ENCODE results near the gene GBF1.
"Not testable (repeated sequence)": the region's sequence is repeated elsewhere in the genome, so short reads cannot be mapped to it uniquely, and the experiment has no call there.

Gene GBF1

GRCh38 chr10:102245082-102245931 is at the start of gene GBF1:
Gene GBF1, plus strand, starts transcription at chr10:102245532. Its CDS starts 13,407 bp downstream, at chr10:102258939.
- peak; percentile 100 for DNase-seq (ENCODE audit: low read depth)

GRCh38 chr10:102196893-102197292 is 48.4 kb upstream of the GBF1 start:
- DNase-seq (ENCODE audit: low read depth): no peak

GRCh38 chr10:102198027-102198426 is 47.3 kb upstream of the GBF1 start:
- no peak for DNase-seq (ENCODE audit: low read depth)

DNA sequence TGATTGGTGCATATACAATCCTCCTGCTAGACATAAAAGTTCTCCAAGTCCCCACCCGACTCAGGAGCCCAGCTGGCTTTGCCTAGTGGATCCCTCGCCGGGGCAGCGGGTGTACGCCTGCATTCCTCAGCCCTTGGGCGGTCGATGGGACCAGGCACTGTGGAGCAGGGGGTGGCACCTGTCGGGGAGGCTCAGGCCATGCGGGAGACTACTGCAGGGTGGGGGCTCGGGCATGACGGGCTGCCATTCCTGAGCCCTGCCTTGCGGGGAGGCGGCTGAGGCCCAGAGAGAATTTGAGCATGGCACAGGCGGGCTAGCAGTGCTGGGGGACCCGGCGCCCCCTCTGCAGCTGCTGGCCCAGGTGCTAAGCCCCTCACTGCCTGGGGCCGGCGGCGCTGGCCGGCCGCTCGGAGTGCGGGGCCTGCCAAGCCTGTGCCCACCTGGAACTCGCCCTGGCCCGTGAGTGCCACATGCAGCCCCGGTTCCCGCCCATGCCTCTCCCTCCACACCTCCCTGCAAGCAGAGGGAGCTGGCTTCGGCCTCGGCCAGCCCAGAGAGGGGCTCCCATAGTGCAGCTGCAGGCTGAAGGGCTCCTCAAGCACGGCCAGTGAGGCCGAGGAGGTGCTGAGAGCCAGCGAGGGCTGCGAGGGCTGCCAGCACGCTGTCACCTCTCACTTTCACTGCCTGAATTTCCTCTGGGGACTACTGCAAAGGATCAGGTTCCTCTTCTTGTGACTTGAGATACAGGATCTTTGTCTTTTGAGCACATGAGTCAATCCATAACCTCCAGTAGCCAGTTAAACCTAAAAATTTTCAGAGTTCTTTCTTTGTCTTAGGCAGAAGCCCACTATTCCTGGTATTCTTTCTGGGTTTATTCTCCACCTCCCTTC is 44.3 kb upstream of the GBF1 start:
- DNase-seq (ENCODE audit: low read depth): no peak

DNA sequence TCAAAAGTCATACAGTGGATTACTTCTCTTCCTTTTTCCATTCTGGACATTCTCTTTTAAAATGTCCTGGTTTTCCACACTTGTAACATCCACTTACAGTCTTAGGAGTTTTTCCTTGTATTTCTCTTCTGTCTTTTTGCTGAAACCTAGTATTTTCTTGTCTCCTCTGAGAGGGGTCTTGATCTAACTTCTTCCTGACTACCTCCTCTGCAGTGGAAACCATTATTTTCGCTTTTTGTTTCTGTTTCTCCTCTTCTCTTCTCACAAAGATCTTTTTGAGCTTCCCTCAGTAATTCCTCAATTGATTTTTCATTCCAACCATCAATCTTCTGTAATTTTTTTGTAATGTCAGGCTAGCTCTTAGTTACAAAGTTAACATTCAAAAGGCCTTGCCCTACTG is 42.9 kb upstream of the GBF1 start:
- DNase-seq (ENCODE audit: low read depth): no peak

DNA sequence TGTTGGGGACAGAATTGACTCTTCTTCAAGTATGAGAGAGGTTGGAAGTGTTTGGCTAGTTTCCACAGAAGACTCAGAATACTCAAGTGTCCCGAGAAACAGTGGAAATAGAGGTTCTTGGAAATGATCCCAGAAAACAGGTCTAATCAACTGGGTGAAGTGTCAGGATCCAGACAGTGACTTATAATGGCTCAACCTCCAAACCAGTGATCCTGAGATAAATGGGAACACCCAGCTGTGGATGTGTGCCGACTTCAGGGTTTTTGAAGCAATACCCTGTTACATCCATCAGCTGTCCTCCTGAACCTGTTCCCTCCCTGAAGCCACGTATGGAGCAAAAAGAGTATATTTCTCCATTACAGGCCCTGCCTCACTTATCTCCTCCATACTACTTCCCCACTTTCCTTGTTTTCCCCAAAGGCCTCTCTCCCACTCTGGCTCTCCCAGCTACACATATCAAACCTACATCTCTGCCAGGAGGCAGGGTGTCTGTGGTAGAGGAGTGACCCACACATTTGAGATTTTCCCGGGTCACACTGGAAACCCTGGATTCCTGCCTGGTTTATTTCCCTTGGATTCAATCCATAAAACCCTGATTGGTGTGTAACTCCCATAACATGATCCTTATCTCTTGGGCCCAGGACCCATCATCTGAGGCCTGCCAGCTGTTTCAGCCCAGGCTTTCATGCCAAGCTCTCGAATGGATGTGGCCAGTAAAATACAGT is 36.9 kb upstream of the GBF1 start:
- DNase-seq (ENCODE audit: low read depth): no peak

DNA sequence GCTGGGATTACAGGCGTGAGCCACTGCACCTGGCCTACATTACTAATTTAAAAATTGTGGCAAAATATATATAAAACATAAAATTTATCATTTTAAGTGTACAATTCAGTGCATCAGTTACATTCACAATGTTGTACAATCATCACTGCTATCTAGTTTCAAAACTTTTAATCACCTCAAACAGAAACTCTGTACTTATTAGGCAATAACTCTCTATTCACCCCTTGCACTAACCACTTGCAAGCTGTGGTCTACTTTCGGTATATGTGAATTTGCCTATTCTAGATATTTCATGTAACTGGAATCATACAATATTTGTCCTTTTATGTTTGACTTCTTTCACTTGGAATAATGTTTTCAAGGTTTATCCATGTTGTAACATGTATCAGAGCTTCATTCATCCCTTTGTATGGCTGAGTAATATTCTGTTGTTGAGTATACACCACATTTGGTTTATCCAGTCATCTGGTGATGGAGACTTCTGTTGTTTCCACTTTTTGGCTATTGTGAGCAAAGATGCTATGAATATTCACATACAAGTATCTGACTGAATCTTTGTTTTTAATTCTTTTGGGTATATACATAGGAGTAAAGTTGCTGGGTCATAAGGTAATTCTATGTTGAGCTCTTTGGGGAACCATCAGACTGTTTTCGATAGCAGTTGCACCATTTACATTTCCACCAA is 33.6 kb upstream of the GBF1 start:
- DNase-seq (ENCODE audit: low read depth): no peak

DNA sequence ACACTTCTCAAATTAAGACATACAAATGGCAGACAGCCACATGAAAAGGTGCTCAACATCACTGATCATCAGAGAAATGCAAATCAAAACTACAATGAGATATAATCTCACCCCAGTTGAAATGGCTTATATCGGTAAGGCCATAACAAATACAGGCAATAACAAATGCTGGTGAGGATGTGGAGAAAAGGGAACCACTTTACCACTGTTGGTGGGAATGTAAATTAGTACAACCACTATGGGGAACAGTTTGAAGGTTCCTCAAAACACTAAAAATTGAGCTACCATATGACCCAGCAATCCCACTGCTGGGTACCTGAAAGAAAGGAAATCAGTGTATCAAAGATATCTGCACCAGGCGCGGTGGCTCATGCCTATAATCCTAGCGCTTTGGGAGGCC is 31.7 kb upstream of the GBF1 start:
- DNase-seq (ENCODE audit: low read depth): not testable (repeated sequence)

DNA sequence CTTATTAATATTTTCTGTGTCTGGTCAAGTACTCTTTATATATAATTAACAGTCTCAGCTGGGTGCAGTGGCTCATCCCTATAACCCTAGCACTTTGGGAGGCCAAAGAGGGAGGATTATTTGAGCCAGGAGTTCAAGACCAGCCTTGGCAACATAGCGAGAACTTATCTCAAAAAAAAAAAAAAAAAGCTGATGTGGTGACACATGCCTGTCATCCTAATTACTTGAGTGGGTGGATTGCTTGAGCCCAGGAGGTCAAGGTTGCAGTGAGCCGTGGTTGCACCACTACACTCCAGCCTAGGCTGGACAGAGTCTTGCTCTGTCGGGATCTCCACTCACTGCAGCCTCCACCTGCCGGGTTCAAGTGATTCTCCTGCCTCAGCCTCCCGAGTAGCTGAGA is 26.0 kb upstream of the GBF1 start:
- DNase-seq (ENCODE audit: low read depth): no peak

GRCh38 chr10:102220612-102221011 is 24.7 kb upstream of the GBF1 start:
- no peak for DNase-seq (ENCODE audit: low read depth)

DNA sequence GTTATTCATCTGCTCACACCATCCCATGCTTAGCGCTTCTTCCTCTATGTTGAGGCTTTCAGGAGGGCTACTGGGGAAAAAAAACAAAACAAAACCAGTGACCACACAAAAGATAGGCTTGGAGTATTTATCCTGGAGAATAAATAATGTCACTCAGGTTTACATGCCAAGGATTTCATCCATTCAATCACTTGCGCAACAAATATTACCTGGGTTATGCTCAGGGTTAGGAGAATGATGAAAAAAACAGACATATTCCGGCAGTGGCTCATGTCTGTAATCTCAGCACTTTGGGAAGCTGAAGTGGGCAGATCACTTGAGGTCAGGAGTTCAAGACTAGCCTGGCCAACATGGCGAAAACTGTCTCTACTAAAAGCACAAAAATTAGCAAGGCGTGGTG is 22.5 kb upstream of the GBF1 start:
- no peak for DNase-seq (ENCODE audit: low read depth)

GRCh38 chr10:102225646-102226541 is 19.4 kb upstream of the GBF1 start, which contains the start of gene ELOVL3:
Gene ELOVL3, plus strand, starts transcription at chr10:102226299. Its CDS starts 250 bp downstream, at chr10:102226549.
- DNase-seq (ENCODE audit: low read depth): peak; percentile 89

GRCh38 chr10:102226542-102226870 is 18.8 kb upstream of the GBF1 start:
- DNase-seq (ENCODE audit: low read depth): no peak

DNA sequence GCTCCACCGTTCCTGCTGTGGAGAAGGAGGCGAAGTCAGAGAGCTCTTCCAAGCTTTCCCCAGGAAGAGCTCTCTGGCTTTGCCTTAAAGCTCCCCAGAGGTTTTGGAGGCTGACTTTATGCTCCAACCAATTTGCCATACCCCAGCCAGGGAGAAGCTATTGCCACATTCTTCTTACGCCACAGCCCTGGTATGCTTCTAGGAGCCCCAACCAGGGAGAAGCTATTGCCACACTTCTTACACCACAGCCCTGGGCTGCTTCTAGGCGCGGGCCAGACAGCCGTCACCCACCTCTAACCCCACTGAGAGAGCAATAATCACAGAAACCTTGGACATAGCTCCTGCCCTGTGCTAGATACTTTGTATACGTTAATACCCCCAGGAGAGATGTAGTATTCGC is 18.3 kb upstream of the GBF1 start:
- peak; percentile 86 for DNase-seq (ENCODE audit: low read depth)

DNA sequence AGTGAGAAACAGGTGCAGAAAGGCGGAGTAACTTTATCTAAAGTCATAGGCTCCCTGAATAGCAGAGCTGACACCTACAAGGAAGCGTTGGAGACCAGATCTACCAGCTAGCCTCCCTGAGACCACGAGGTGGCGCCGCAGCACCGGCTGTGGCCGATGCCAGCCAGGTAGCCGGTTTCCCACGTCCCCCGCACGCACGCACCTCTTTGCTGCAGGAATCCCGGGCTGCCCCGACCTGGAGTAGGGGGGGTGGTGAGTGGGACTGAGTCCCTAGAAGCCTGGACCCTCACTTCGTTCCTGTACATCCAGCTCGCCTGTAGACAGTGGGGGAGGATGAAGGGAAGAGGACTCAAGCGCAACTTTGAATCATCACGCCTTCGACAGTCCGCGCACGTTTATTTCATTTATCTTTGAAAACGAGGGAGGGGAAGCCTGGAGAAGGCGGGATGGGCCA is 15.5 kb upstream of the GBF1 start:
- no peak for DNase-seq (ENCODE audit: low read depth)

DNA sequence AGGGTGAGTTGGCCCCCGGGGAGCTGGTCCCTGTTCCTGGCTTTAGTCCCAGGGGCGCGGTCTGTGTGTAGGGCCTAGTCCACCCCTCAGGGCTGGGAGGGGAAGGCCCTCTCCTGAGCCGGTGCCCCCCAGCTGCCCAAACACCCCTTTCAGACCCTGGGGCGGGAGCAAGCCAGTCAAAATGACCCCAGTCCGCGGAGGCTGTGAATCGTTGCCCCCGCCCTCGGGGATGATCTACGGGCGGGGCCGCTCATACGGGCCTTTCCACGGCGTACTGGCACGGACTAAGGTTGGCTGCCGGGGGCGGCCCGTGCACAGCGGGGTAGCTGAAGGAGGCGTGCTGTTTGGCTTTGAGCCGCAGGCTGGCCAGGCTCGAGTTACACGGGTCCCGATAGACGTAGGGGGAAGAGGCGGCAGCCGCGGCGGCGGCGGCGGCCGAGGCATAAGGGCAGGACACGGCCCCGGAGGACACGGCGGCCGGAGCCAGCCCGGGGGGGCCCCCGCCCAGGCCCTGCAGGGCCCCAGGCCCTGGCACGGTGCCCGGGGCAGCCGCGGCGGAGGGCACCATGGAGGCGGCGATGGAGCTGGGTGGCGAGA is 15.0 kb upstream of the GBF1 start:
- DNase-seq (ENCODE audit: low read depth): no peak

GRCh38 chr10:102230861-102231356 is 14.4 kb upstream of the GBF1 start:
- no peak for DNase-seq (ENCODE audit: low read depth)

DNA sequence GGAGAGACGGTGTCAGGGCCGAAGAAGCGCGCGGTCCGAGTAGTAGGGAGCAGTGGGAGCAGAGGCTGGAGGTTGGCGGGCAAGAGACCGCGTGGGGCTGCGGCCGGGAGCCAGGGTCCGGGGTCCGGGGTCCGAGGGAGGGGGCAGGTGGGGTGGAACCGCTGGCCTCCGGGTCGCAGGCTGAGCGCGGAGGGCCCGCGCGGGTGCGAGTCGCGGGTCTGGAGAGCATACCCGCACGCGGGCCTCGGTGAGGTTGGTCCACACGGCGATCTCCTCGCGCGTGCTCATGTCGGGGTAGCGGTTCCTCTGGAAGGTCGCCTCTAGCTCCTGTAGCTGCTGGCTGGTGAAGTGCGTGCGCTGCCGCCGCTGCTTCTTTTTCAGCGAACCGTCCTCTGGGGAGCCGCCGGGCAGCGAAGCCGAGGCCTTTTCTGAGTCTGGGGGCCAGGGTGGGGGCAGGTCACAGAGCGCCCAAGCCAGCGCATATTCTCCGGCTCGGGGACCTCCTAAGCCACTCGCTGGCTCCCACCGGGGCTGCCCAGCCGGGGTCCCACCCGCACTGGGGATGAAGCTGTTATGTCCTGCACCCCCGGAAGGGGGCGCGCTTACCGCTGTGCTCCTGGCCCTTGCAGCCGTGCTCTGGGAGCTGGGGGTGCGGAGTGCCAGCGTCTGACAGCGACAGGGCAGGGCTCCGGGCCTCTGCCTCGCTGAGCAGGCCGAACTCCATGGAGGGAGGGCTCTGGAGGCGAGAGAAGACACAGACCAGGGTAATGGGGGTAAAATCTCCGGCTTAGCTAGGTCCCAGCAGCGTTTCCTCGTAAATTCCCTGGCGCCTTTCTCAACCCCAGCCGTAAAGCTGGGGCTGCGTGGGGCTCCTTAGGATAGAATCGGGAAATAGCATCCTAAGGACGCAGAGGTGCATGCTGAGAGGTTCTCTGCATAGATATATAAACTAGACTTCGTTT is 13.7 kb upstream of the GBF1 start:
- no peak for DNase-seq (ENCODE audit: low read depth)

DNA sequence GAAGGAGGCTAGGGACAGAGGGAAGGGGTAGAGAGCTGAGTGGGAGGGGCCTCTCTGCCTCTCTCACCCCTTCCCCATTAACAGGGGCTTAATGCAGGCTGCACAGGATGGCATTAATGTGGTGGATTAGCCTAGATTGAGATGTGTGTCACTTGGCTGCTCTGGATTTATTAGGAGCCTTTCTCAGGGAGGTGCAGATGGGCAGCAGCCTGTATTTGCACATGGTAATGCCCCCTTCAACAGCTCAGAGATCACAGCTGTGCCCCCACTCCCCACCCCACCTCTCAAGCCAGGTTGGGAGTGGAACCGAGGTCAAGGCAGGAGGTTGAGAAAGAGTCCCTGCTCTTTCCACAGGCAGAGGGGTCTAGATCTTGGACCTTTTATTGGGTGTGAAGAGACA is 11.3 kb upstream of the GBF1 start:
- no peak for DNase-seq (ENCODE audit: low read depth)
